ENCODE measurements around the gene TMEM185B.

- TF ChIP-seq CTCF (IDR thresholded peaks at IDR 0.05) (no peak), ZFX (IDR thresholded peaks at IDR 0.05; ENCODE audit: borderline replicate concordance) (no peak)
Measured at GRCh38 chr2:120255986-120256650, 32.9 kb upstream of the TMEM185B start.

Data from 22Rv1 (cell line).